Measurements from ENCODE around the gene GAA.
A peak's percentile ranks its signal among the peaks of the same experiment; 100 is the strongest.

- TF ChIP-seq CTCF (IDR thresholded peaks at IDR 0.05) (no peak), POLR2AphosphoS5 (IDR thresholded peaks at IDR 0.05; ENCODE audit: low read depth, low read length) (peak; percentile 37; the same call in 1 of the 2 replicates), SIN3A (IDR thresholded peaks at IDR 0.05; ENCODE audit: borderline replicate concordance, insufficient read depth, low read depth, low read length) (no peak)
Observed at GRCh38 chr17:80068301-80069222, 32.8 kb upstream of the GAA start.

All from Panc1 (cell line).